ENCODE measurements around the gene GNAI1.

- TF ChIP-seq CTCF (IDR thresholded peaks at IDR 0.05) (no peak), POLR2A (IDR thresholded peaks at IDR 0.05) (no peak), EP300 (IDR thresholded peaks at IDR 0.05) (no peak)
These were observed 41.3 kb upstream of the GNAI1 start for GRCh38 chr7:80093349-80093748.

All from tibial nerve (tissue), 4 donors.